NCI-H524 (cell line): Measurements from ENCODE around the gene PLCB4.

ENCODE experiments used
- DNase-seq, 2 experiments: peaks; one replicate each; lab custom pipeline; 2025; lab: John Stamatoyannopoulos, UW

The PLCB4 gene

DNA sequence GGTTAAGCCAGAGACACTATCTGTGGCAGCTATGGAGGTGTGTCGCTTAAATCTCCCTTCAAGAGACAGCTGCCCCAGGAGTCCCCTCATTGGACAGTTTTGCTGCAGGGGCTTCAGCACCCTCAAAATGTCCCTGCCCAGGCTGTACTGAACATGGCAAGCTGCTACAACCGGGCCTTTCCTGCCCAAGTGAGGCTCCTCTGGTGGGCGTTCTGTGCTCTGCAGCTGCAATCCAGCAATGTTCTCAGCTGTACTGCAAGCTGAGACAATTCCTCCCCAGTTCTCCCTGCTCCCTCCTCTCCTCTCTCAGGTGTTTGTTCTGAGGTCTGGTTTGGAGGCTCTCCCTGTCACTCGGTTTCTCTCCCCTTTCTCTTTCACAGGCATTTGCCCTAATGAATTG, 254.7 kb downstream of the PLCB4 start:
- peak in 1 of 2 experiments; percentile 7 for DNase-seq

DNA sequence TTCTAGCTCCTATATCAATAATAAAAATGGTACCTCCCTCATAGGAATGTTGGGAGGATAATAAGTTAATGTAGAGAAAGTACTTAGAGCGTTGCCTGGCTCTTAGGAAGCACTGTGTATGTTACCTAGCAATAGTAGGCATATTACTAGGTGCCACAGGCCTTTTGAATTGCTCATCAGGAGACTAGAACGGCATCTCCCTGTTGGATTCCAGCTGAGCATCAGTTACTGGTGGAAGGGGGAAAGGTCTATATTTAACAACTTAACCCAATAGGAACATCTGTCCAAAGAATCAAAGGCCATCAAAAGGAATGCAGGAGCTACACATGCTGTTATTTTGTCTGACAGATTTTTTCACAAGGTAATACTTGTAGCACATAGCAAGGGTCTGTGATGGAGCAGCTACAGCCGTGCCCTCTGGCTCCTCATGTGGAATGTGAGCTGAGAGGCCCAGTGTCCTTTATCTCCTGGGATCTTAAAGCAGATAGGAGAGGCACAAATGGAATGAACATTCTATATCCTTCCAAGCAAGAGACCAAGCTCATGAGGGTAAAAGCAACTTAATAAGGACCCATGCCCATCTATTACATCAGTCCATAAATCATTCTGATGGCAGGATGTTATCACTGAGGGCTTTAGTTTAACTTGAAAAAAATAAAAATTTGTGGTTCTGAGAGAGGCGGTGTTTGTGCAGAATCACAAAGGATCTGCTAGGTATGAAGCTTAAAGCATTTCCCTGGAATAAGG, 260.6 kb downstream of the PLCB4 start:
- no peak for DNase-seq

DNA sequence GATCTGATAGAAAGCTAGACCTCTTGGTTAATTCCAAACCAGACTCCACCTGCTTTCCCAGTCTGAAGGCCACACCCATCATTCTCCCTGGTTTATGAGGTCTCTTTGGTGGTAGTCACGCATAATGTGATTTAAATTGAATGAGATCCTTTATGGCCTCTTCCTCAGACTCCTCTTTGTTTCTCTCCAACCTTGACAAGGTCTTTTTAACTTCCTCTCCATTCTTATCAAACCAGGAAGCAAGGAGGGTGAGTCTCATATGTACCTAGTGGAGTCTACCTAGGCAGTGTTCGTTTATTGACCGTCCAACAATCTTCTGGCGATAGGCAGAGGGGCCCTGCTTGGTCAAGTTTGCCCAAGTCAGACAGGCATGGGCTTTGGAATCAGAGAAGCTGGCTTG, 261.3 kb downstream of the PLCB4 start:
- no peak for DNase-seq

DNA sequence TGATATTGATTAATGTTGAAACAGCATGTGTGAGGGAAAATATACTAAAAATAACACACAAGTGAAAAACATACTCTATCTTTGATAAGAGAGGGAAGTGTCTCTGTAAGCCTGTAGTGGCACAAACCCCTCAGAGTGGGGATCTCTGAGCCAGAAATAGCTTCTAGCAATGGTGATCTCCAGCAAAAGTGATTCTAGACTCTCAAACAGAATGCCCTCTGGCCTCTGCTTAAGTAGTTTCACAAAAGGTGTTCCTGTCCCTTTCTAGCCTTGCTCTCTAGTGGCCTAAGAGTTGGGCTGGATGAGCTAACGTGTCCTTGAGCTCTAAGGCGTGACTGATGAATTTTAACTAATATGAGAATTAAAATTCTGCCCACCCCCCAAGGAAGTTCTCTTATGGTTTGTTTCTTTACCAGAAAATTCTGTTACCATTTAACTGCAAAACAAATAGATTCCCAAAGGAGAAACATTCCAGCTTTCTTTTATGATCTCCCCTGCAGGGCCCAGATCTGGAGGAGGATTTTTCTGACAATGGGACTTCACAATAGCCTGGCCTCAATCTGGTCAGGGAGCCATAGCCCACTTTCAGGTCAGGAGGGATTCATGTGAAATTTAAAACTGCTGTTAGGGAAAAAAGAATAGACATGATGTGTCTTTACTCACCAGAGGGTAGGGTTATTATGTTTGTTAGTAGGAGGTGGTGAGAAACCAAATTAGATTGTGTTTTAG, 263.0 kb downstream of the PLCB4 start:
- DNase-seq = no peak

DNA sequence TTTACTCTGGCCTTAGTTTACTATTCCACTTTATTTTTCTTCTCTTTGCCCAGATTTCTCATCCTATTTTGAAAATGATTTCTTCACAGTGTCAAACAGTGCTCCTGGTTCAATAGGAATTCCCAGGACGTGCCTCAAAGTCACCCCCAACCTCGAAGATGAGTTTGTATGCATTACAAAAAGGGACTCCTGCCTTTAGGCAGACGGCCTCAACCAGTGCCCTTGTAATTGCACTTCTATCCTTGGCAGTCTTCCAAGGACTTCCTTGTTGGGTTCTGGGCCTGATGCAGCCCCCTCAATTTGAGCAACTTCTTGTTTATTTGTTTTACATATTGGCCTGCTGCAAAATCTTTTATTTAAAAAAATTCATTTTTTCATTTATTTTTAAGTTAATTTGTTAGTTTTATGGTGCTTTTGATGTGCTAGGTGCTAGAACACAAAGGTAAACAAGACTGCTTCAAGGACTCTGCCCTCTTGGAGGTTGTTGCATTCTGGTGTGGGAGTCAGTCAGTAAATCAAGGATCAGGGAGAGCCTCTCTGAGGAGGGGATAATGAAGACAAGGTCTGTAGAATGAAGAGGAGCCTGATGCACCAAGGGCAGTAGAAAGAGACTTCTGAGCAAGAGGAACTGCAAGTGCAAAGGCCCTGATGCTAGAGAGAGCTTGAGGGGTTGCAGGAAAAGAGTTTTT, 264.0 kb downstream of the PLCB4 start:
- peak in 1 of 2 experiments; percentile 6 for DNase-seq

DNA sequence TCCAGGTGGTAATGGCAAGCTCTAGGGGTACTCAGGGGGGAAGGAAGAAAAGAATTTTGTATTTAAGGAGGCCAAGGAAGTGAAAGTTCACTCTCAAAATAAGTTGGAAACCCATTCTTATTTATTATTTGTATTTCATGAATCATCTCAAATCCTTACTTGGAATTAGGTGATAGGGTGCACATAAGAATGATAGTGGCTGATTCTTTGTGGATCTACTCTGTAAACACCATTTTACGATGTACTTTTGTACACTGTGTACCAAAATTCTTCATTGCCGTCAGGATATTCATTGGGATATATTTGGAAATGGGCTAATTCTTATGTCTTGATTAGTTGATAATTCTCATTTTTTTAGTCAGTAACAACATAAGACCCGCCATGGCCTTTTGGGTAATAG, 266.0 kb downstream of the PLCB4 start:
- DNase-seq = no peak

DNA sequence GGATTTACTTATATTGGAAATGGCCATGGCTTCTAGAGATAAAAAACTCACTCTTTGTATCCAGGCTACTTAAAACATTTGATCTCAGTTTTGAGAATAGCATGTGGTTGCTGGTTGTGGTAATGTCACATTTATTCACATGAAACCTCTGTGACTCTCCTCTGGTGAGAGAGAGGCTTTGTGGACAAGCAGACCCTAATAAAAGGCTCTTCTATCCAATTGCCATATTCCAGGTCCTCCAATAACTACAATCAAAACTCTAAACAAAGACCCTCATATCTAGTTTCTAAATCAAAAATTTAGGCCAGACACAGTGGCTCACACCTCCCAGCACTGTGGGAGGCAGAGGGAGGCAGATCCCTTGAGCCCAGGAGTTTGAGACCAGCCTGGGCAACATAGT, 269.2 kb downstream of the PLCB4 start:
- no peak for DNase-seq

DNA sequence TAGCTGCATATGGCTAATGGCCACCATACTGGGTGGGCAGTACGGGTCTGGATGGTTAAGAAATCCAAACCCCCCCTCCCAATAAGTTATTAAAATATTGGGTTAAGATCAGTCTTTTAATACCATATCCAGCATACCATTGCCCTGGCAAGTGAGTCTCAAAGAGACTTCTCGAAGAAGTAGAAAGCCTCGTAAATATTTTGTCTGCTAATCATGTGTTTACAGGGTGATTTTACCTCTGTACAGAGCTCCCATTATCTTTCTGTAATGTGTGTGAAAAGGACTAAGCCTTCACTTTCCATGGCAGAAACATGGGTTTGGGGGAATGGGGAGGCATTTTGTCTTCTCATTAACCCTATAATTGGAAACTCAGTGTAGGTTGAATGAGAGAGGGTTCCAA, 270.8 kb downstream of the PLCB4 start:
- no peak for DNase-seq

DNA sequence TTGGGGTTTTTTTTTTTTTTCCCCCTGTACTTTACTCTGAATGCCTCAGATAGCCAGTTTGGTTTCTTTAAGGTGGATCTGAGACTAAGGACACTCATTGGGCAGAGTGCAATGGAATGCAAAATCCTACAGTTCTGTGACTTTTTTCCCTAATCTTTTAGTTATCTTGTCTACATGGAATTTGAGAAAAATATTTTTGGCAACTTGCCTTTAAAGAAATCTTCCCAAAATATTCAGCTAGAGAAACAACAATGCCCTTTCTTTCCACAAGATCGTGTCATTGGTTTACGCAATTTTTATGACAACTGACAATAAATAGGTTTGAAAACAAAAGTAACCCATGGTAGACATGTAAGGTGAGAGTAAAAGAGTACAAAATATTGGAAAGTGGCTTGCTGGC, 273.8 kb downstream of the PLCB4 start:
- no peak for DNase-seq

DNA sequence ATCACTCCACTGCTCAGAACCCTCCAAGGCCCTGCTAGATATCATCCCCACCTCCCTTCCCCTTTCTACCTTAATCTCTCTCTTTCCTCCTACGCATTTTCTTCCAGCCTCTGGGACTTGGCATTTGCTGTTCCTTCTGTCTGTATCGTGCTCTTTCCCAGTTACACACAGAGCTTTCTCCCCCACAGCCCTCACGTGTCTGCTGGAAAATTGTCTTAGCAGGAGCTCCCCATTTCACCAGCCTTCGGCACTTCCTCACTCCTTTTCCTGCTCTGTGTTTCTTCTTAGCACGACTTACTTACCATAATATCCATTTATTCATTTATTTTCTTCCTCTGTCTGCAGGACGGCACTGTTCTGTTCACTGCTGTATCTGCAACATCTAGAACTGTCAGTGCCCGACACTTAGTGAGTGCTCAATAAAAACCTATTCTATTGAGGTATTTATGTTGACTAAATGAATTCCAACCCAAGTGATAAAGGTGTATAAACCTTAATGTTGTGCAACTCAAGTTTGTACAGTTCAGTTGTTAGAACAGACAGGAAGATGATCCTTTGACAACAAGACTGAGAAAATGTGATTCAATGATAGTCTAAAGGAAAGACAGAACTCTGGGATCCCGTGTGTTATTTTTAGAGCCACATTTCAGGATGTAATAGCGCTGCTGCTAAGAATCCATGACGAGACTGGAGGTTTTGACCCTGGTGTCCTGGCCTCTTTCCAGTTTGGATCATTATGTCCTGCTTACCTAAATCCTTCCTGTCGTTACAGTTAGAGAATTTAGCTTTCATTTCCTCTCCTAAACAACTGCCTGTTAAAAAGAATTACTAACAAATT, 275.4 kb downstream of the PLCB4 start:
- DNase-seq = no peak

DNA sequence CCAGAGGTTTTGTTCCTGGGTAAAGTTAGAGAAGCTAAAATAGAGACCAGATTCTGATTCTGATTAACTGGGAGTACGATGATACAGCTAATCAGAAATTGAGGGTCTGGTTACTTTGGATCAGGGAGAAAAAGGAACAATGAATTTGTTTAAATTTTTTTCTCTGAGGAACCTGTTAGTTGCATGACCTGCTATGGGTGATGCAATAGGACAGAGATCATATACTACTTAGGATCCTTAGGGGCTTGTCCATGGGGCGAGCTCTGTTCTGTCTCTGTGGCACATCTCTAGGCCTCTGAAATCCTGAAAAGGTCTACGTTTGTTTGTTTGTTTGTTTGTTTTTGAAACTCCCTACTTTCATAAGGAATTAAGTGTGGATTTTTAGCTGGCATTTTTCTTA, 279.4 kb downstream of the PLCB4 start:
- DNase-seq = no peak

DNA sequence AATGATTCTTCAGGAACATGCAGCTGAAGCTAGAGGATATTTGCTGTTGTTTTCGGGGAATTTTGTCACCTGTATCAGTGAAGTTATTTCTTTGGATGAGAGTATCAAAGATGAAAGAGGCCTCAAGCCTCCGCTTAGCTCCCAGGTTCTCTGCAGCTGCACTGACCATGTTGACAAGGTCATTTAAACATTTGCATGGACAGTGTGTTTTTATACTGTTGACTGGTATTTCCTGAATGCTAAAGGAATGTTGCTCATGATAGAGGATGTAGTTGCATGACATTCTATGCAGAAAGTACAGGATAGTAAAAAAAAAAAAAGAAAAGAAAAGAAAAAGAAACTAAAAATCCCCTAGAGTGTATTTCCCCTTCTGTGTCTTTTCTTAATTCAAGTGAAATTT, 279.9 kb downstream of the PLCB4 start:
- no peak for DNase-seq

DNA sequence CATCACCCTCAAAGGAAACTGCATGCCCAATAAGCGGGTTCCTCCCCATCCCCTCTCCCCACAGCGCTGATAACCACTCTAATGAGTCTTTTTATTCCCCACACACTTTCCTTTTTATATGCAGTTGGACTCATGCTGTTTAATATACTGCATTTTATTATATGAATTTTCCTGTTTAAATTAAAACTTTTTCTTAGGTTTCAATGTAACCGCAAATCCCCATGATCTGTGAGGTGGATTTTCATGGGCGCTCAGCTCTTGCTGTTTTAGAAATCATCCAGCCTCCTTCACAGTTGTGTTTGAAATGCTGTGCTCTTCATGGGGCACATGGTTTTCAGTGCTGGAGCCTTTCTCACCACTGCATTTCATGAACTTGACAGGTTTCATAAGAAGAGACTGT, 280.4 kb downstream of the PLCB4 start:
- DNase-seq = no peak

DNA sequence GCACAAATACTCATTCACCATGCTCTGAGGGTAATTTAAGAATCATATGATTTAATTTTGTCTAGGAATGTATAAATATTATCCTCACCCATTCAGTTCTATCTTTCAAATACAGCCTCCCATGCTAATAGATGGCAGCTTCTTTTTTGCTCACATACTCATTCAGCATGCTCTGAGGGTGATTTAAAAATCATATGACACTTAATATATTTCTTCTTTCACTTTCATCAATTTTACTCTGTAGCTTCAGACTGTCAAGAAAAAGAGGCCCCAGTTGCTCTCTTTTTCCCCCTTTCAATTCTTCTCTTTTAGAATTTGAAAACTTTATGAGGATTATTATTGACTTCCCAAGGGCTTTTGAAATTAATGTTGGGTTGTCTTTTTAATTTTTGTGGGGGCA, 283.9 kb downstream of the PLCB4 start:
- no peak for DNase-seq

DNA sequence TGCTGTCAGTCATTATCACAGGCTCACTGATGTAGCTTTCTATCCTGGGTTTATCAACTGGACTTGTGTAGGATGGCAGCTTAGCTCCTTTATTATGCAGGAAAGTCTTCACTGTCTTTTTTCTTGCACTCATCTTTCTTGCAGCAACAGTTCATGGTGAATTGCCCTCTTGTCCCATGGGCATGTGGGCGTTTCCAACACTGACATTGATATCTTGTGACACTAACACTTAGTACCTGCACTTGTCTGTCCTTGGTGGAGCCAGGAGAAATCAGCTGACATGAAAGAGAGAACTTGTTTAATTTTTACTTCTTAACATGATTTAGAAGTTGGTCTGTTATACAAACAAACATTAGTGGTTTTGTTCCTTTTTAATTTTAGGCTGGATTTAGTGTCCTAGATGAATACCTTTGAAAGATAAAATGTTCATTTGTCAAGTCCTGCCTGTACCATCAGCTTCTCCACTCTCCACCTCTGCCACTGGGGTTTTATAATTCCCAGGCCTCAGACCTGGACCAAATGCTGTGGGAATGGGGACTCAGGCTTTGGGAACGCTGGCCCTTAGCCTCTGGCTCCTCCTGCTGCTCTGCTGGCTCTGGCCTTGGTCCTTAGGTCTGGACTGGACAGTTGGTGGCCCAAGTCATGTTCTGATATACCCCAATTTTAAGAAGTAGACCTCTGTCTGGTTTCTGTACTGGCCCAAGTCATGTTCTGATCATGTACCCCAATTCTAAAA, 284.5 kb downstream of the PLCB4 start:
- DNase-seq = no peak

DNA sequence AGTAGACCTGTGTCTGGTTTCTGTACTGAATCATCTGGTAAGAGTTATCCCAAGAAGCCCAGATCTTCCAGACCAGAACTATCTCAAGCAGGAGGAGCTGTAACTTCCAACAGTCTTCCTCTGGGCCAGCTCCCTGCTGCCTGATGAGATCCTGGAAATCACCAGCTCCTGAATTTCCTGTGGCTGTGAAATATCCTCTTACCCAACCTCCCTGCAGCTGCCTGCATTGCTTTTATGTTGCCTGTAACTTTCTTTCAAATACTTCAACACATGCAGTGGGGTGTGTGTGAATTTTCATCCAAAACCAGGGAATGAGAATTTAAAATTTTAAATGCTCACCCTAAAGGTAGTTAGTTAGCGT, 285.0 kb downstream of the PLCB4 start:
- no peak for DNase-seq

DNA sequence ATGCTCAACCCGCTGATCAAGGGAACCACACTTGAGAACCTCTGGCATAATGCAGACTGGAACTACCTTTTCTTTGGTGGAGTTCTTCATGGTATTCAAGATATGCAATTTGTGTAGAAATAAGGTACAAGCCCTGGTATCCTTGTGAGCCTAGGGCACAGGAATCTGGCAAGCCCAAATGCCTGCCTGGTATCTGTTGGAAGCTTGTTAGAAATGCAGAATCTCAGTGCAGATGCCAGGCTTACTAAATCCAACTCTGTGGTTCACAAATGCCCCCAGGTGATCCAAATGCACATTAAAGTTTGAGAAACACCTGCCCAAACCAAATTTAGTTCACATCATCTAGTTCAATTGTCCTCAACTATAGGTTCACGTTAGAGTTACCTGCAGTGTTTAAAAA, 285.7 kb downstream of the PLCB4 start:
- DNase-seq = peak in 1 of 2 experiments; percentile 30

DNA sequence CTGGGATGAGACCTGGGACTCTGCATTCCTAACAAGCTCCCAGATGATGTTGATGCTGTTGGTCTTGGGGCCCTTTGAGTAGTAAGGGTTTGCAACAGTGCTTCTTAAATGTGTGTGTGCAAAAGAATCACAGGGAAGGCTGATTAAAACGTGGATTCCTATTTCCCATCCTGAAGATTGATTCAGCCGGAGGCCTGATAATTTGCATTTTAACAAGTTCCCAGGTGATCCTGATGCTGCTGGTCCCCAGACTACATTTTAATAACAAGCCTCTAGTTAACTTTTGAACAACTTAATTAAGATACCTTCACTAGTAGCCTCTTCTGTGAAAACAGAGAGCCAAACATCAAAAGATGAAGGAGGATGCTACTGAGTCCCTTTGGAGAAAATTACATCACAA, 289.1 kb downstream of the PLCB4 start:
- no peak for DNase-seq

DNA sequence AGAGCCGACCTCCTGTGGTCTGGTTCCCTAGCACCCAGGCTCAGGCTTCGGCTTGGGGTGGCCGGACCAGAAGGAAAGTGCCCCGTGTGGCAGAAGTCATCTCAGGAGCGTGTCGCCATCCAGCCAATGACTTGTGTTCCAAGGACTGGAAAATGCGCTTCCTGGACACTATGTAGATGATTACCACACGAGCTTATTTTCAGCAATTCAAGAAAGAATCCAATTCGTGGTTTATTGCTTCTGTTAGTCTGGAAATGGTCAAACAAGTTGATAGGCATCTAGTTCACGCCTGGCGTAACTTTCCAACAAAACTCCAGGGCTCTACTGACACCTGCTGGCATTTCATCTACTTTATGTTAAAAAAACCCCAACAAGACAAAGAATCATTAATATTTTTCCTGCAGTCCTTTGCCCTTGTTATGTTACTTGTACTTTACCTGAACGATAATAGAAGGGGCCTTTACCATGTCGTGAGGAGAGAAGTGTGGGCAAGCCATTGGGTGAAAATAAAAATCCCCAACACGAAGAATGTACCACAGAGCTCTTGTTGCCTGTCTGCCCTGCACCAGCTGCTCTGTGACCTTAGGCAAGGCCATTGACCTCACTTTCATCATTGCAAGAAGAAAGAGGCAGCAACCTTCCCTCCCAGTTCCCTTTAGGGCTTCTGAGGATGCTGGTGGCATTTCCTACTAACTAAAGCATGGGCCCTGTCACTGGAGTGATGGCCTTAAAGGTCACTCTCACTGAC, 290.8 kb downstream of the PLCB4 start:
- DNase-seq = peak; percentile 50 to 58

DNA sequence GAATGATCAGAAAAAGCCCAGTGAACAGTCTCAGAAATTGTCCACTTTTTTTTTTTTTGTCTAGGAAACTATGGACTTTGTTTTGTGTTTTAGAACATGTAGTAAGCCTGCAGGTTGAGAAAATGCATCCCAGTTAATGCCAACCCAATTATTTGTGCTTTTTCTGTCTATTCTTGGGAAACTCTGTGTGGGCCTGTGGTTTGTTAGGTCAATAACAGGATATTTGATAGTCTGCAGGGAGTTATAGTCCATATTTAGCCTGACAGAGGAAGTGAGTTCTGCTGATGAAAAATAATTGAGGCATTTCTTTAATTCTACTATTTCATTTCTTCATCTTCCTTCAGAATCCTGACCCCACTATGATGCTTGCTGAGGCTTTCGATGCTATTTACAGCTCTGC, 291.5 kb downstream of the PLCB4 start:
- no peak for DNase-seq

DNA sequence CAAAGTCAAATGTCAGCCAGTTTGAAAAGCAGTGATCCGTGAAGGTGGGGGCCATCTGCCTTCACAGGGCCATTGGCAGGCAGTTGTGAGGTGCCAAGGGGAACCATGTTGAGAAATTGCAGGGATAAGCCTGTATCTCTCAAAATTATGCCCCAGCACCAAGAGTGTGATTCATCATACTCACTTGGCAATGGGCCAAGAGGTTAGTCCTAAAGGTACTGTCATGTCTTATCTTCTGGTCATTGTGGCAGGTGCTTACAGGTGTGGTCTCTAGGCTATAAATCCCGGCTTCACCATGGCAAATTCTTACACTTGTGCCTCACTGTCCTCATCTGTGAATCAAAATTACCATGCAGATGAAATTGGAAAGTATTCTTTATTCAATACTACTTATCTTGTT, 294.8 kb downstream of the PLCB4 start:
- no peak for DNase-seq
